ENCODE measurements around the gene ASCL3. TPM values are rescaled to one million over a fixed set of nuclear protein-coding genes. Genes with fewer than 3 reads are reported as not detected.

Gene ASCL3
- total RNA-seq, 4 donors from 2014 or later = not detected

GRCh38 chr11:8922691-8923090, 20.1 kb downstream of the ASCL3 start:
- H3K36me3 ChIP-seq = peaks cover 9 to 17% of the 10 kb centered on the region in 2 donors
- DNase-seq = no peak
- intact Hi-C loops (cut with DNase I) = no loop called here
- H3K27me3 ChIP-seq = no peaks in the 10 kb centered on the region
- H3K9me3 ChIP-seq = no peaks in the 10 kb centered on the region
- H3K4me3 ChIP-seq (replicated peaks in 1 of 3) = no peak overlapping the region
- H3K27ac ChIP-seq = no peak overlapping the region
- 85 to 93% methylated on average over 5 of the region's 5 CpGs for WGBS, 2 donors
- H3K4me1 ChIP-seq = peaks cover 8% of the 10 kb centered on the region in 2 donors
- TF ChIP-seq CTCF (IDR thresholded peaks at IDR 0.05) (no peak), POLR2A (IDR thresholded peaks at IDR 0.05) (no peak)

- TF ChIP-seq CTCF (IDR thresholded peaks at IDR 0.05) (no peak), POLR2A (IDR thresholded peaks at IDR 0.05) (no peak)
- H3K4me3 ChIP-seq (replicated peaks in 1 of 3) = no peak overlapping the region
- 56 to 64% methylated on average over 5 of the region's 5 CpGs for WGBS, 2 donors
- H3K36me3 ChIP-seq = peaks cover 9 to 15% of the 10 kb centered on the region in 2 donors
- H3K4me1 ChIP-seq = peaks cover 20 to 37% of the 10 kb centered on the region in 2 donors
- peak; percentile 74 to 80 for DNase-seq
- intact Hi-C loops (cut with DNase I) = no loop called here
- H3K9me3 ChIP-seq = no peaks in the 10 kb centered on the region
- peak overlapping the region; percentile 51 to 68 (median 65) for H3K27ac ChIP-seq
- H3K27me3 ChIP-seq = no peaks in the 10 kb centered on the region
These were observed 25.5 kb downstream of the ASCL3 start for GRCh38 chr11:8917157-8917825.

GRCh38 chr11:8914661-8915018, 28.2 kb downstream of the ASCL3 start:
- Histone ChIP-seq H3K36me3 (peaks cover 0 to 9% of the 10 kb centered on the region in 2 donors), H3K4me3 (replicated peaks in 1 of 3) (no peak overlapping the region), H3K27ac (peak overlapping the region in 1 of 3 donors; percentile 31), H3K27me3 (no peaks in the 10 kb centered on the region), H3K9me3 (no peaks in the 10 kb centered on the region), H3K4me1 (peaks cover 22 to 40% of the 10 kb centered on the region in 2 donors)
- no peak for DNase-seq
- TF ChIP-seq CTCF (IDR thresholded peaks at IDR 0.05) = peak in 1 of 6 experiments; percentile 2
- TF ChIP-seq POLR2A (IDR thresholded peaks at IDR 0.05) = no peak
- intact Hi-C loops (cut with DNase I) = no loop called here
- 41 to 51% methylated on average over 4 of the region's 4 CpGs for WGBS, 2 donors

GRCh38 chr11:8913961-8914660, 28.7 kb downstream of the ASCL3 start:
- H3K9me3 ChIP-seq = no peaks in the 10 kb centered on the region
- TF ChIP-seq CTCF (IDR thresholded peaks at IDR 0.05) (peak; percentile 26 to 73 (median 56)), POLR2A (IDR thresholded peaks at IDR 0.05) (no peak)
- peaks cover 22 to 41% of the 10 kb centered on the region in 2 donors for H3K4me1 ChIP-seq
- 25 to 40% methylated on average over 9 of the region's 9 CpGs for WGBS, 2 donors
- intact Hi-C loops (cut with DNase I) = no loop called here
- DNase-seq = peak; percentile 45 to 50
- no peaks in the 10 kb centered on the region for H3K27me3 ChIP-seq
- peaks cover 0 to 6% of the 10 kb centered on the region in 2 donors for H3K36me3 ChIP-seq
- H3K27ac ChIP-seq = peak overlapping the region; percentile 14 to 46 (median 31)
- H3K4me3 ChIP-seq (replicated peaks in 1 of 3) = no peak overlapping the region

Data from thyroid gland (tissue), 4 donors.